UCSD-AML1 (cell line): Measurements from ENCODE around the gene OPALIN.

Experiments
- DNase-seq: peaks from one replicate; lab custom pipeline; 2025; ENCODE audit not compliant: unreplicated experiment; lab: John Stamatoyannopoulos, UW

The OPALIN gene

GRCh38 chr10:96301616-96302015, 57.2 kb downstream of the OPALIN start:
- DNase-seq = no peak

- no peak for DNase-seq
Observed at GRCh38 chr10:96299383-96299782, 59.4 kb downstream of the OPALIN start.

- DNase-seq = no peak
Observed at GRCh38 chr10:96298362-96298761, 60.4 kb downstream of the OPALIN start.

- no peak for DNase-seq
Observed at GRCh38 chr10:96297486-96297885, 61.3 kb downstream of the OPALIN start.

- no peak for DNase-seq
Observed at GRCh38 chr10:96295475-96295874, 63.3 kb downstream of the OPALIN start.
